B cell (primary cell): ENCODE measurements around the gene PLA2G6. TPM values are rescaled to one million over a fixed set of nuclear protein-coding genes. Genes with fewer than 3 reads are reported as not detected.

Source experiments
- ATAC-seq: fragments of 200-7000 bp; cut with Tn5 transposase; one replicate; pipeline ENCODE4 v1.10.0; 2021; ENCODE audit warnings: low read depth, mild to moderate bottlenecking, moderate number of reproducible peaks, moderate library complexity
- CTCF ChIA-PET: fragments of 350-600 bp; sonication (Branson Sonifier 250); formaldehyde crosslinking; loops from one replicate; lab custom pipeline; 2021; ENCODE audit warnings: antibody characterized with exemption, inconsistent platforms; lab: Charles Lee
- POLR2A ChIA-PET: fragments of 350-600 bp; sonication (Branson Sonifier 250); formaldehyde crosslinking; loops from one replicate; lab custom pipeline; 2021; ENCODE audit warnings: antibody characterized with exemption; lab: Charles Lee
- DNase-seq: peaks from one replicate; pipeline ENCODE4 v3.0.0; 2013
- H2AFZ ChIP-seq: 2 replicates; pipeline ENCODE4 v1.6.1; 2012; ENCODE audit warnings: mild to moderate bottlenecking, low read depth, low read length; ENCODE audit not compliant: insufficient read depth, poor library complexity, severe bottlenecking
- H3K27ac ChIP-seq, 2 donors: 1 replicate in 1 of 2; 2 replicates in 1 of 2; pipeline ENCODE4 v1.5.1; 2012 to 2013; ENCODE audit warnings: low read length in 2 of 2, mild to moderate bottlenecking in 2 of 2, moderate library complexity in 1 of 2
- H3K27me3 ChIP-seq, 4 experiments: fragments of 200-600 bp in 1 of 4; sonication (generic) in 1 of 4; replicated peaks in 1 of 4; 1 replicate in 2 of 4; 2 replicates in 2 of 4; pipeline versions ENCODE4 v1.6.1 to v1.7.0; 2013 to 2016; ENCODE audit warnings: low read length in 3 of 4, mild to moderate bottlenecking in 2 of 4, mixed read lengths in 1 of 4, moderate library complexity in 1 of 4; ENCODE audit not compliant: insufficient read depth in 4 of 4, control insufficient read depth in 3 of 4; ENCODE audit errors: control extremely low read depth in 1 of 4
- H3K36me3 ChIP-seq, 2 experiments: replicated peaks in 1 of 2; 1 replicate in 1 of 2; 2 replicates in 1 of 2; pipeline versions ENCODE4 v1.6.1 to v1.7.1; 2013; ENCODE audit warnings: low read length in 1 of 2; ENCODE audit not compliant: insufficient read depth in 2 of 2, control insufficient read depth in 1 of 2; ENCODE audit errors: control extremely low read depth in 1 of 2, extremely low read depth in 1 of 2
- H3K4me1 ChIP-seq, 2 donors: fragments of 200-600 bp in 1 of 2; sonication (generic) in 1 of 2; 1 replicate in 1 of 2; 2 replicates in 1 of 2; pipeline versions ENCODE4 v1.5.1 to v1.6.1; 2013 to 2017; ENCODE audit warnings: low read length in 2 of 2; ENCODE audit not compliant: control insufficient read depth in 2 of 2, insufficient read depth in 2 of 2
- H3K4me2 ChIP-seq: replicated peaks from 2 replicates; pipeline ENCODE3; 2012; ENCODE audit warnings: mild to moderate bottlenecking, low read depth, low read length; ENCODE audit not compliant: poor library complexity, severe bottlenecking
- H3K4me3 ChIP-seq, 5 experiments: fragments of 200-600 bp in 1 of 5; sonication (generic) in 1 of 5; 1 replicate in 3 of 5; 2 replicates in 2 of 5; pipeline versions ENCODE4 v1.5.1 to v1.7.0; 2011 to 2016; ENCODE audit warnings: low read length in 4 of 5, mild to moderate bottlenecking in 4 of 5, low read depth in 2 of 5, control low read depth in 1 of 5, moderate library complexity in 1 of 5; ENCODE audit not compliant: insufficient read depth in 1 of 5; ENCODE audit errors: control extremely low read depth in 1 of 5, extremely low read depth in 1 of 5
- H3K79me2 ChIP-seq: fragments of 200-600 bp; sonication (generic); one replicate; pipeline ENCODE4 v1.6.0; 2016; ENCODE audit warnings: low read length; ENCODE audit not compliant: control insufficient read depth, insufficient read depth
- H3K9ac ChIP-seq: fragments of 200-600 bp; sonication (generic); 2 replicates; pipeline ENCODE4 v1.6.1; 2017; ENCODE audit warnings: mild to moderate bottlenecking, low read length, moderate library complexity
- H3K9me3 ChIP-seq, 3 donors: one replicate each; pipeline versions ENCODE4 v1.6.1 to v1.7.1; 2013; ENCODE audit warnings: low read length in 2 of 3; ENCODE audit not compliant: control insufficient read depth in 2 of 3, insufficient read depth in 1 of 3; ENCODE audit errors: control extremely low read depth in 1 of 3
- H4K20me1 ChIP-seq: 2 replicates; pipeline ENCODE4 v1.6.0; 2012; ENCODE audit warnings: mild to moderate bottlenecking, low read length; ENCODE audit not compliant: insufficient read depth, control insufficient read depth, poor library complexity, severe bottlenecking
- H3K27ac Mint-ChIP-seq: one replicate; pipeline ENCODE4 v1.8.0; 2021; ENCODE audit warnings: mixed read lengths
- H3K27me3 Mint-ChIP-seq: one replicate; pipeline ENCODE4 v1.8.0; 2021; ENCODE audit warnings: mixed read lengths
- H3K4me1 Mint-ChIP-seq: one replicate; pipeline ENCODE4 v1.8.0; 2021; ENCODE audit warnings: mixed read lengths
- H3K4me3 Mint-ChIP-seq: one replicate; pipeline ENCODE4 v1.8.0; 2021; ENCODE audit warnings: mixed read lengths
- H3K9me3 Mint-ChIP-seq: one replicate; pipeline ENCODE4 v1.8.0; 2022; ENCODE audit warnings: mixed read lengths; ENCODE audit not compliant: insufficient read depth
- CTCF ChIP-seq: fragments of 200-600 bp; IDR thresholded peaks from one replicate; pipeline ENCODE4 v1.8.0; 2022; ENCODE audit warnings: antibody characterized with exemption, mild to moderate bottlenecking
- EZH2 ChIP-seq: IDR thresholded peaks from 2 replicates; pipeline ENCODE4 v1.6.1; 2012; ENCODE audit warnings: borderline replicate concordance, low read depth, mild to moderate bottlenecking, moderate library complexity, low read length; ENCODE audit not compliant: insufficient read depth, poor library complexity, severe bottlenecking
- WGBS: methylation state at CpG from one replicate; pipeline ENCODE4 v1.1.5; 2013; ENCODE audit warnings: missing lambda C conversion rate; ENCODE audit not compliant: insufficient coverage; 5-methylcytosine and 5-hydroxymethylcytosine counted together
- intact Hi-C: fragments of 100-400 bp; cut with micrococcal nuclease; formaldehyde crosslinking; loops from one replicate; pipeline ENCODE4 v1.10.0; 2022
- polyA plus RNA-seq: library from polyadenylated mRNA; depleted of rRNA; stranded (reverse); fragments of >200 nt; gene quantifications from 2 replicates; pipeline ENCODE4 v1.2.3, GENCODE V29; 2012
- total RNA-seq, 2 donors: library from RNA; stranded (reverse); fragments of 120-200 nt in 1 of 2; gene quantifications; 1 replicate in 1 of 2; 2 replicates in 1 of 2; pipeline versions ENCODE4 v1.2.3 to v1.2.4, GENCODE V29; 2013 to 2022

The PLA2G6 gene
- total and polyA plus RNA-seq, 2 donors (not counting 1 experiment from before 2014, with no cell fraction given) = 125 to 148 TPM

- Histone ChIP-seq H3K79me2 (no peaks in the 10 kb centered on the region), H3K9me3 (no peaks in the 10 kb centered on the region), H4K20me1 (no peaks in the 10 kb centered on the region), H3K4me1 (no peaks in the 10 kb centered on the region), H3K36me3 (no peaks in the 10 kb centered on the region), H3K27me3 (no peaks in the 10 kb centered on the region), H3K4me3 (no peak overlapping the region), H3K4me2 (no peak overlapping the region), H3K27ac (no peak overlapping the region), H2AFZ (no peak overlapping the region), H3K9ac (no peak overlapping the region)
- intact Hi-C loops = no loop called here
- ChIA-PET POLR2A (no interaction called here), CTCF (no interaction called here)
- WGBS = 96% methylated on average over 17 of the region's 22 CpGs
- ATAC-seq = no peak
- TF ChIP-seq CTCF (no peak), EZH2 (no peak)
- DNase-seq = no peak
- no peaks in the 10 kb centered on the region for H3K9me3 Mint-ChIP-seq
- no peaks in the 10 kb centered on the region for H3K27me3 Mint-ChIP-seq
- H3K27ac Mint-ChIP-seq = no peak overlapping the region
- no peak overlapping the region for H3K4me3 Mint-ChIP-seq
- no peaks in the 10 kb centered on the region for H3K4me1 Mint-ChIP-seq
These were observed 39.8 kb upstream of the PLA2G6 start for GRCh38 chr22:38221407-38221806.

DNA sequence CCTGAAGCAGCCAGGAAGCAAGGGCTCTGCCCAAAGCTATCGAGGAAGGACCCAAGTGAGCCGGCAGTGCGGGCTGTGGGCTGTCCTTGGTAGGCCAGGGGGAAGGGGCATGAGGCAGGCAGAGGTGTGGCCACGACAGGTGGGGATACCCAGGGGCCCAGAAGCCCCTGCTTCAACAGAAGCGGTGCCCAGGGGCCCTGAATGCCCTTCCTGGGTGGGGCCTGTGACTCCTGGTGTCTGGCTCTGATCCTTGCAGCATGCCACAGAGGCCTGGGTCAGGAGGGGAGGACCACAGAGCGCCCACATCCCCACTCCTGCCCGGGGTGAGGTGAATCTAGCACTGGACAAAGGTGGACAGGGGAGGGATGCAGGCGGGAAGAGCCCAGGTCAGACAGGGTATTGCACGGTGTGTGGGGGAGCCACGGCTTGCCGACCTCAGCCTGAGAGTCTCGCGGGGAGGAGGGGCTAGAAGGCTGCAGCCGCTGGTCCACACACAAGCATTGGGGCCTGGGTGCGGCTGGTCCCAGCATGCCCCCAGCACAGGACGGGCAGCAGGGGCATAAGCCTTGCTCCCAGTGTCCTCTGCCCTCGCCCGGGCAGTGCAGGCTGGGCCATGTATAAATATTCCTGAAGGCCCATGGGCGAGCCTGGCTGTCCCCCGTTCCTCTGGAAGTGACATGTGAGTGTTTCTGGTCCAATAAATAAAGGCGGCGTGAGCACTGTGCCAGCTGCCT, 39.2 kb upstream of the PLA2G6 start:
- Histone ChIP-seq H3K27me3 (no peaks in the 10 kb centered on the region), H3K4me1 (no peaks in the 10 kb centered on the region), H4K20me1 (no peaks in the 10 kb centered on the region), H3K27ac (no peak overlapping the region), H3K36me3 (no peaks in the 10 kb centered on the region), H2AFZ (no peak overlapping the region), H3K79me2 (no peaks in the 10 kb centered on the region), H3K4me3 (no peak overlapping the region), H3K4me2 (no peak overlapping the region), H3K9me3 (no peaks in the 10 kb centered on the region), H3K9ac (no peak overlapping the region)
- 96% methylated on average over 22 of the region's 22 CpGs for WGBS
- H3K27me3 Mint-ChIP-seq = no peaks in the 10 kb centered on the region
- no peaks in the 10 kb centered on the region for H3K9me3 Mint-ChIP-seq
- no peak for DNase-seq
- TF ChIP-seq EZH2 (no peak), CTCF (no peak)
- ChIA-PET POLR2A (no interaction called here), CTCF (no interaction called here)
- intact Hi-C loops = no loop called here
- H3K4me1 Mint-ChIP-seq = no peaks in the 10 kb centered on the region
- no peak overlapping the region for H3K4me3 Mint-ChIP-seq
- no peak for ATAC-seq
- no peak overlapping the region for H3K27ac Mint-ChIP-seq
